Dedifferentiated amniotic fluid mesenchymal stem cell (primary cell): ENCODE data around the gene FGFRL1.

Source experiments
- DNase-seq: peaks from one replicate; pipeline ENCODE4 v3.0.0-alpha.2; 2016; ENCODE audit errors: extremely low spot score

The FGFRL1 gene

GRCh38 chr4:1023075-1023640 lies 11.7 kb downstream of the FGFRL1 start:
- DNase-seq, result no peak

- no peak for DNase-seq
Observed at GRCh38 chr4:1023895-1024740, 12.7 kb downstream of the FGFRL1 start.

GRCh38 chr4:1024882-1025545 lies 13.6 kb downstream of the FGFRL1 start:
- DNase-seq, result no peak

GRCh38 chr4:1026115-1026514 lies 14.7 kb downstream of the FGFRL1 start:
- no peak for DNase-seq

GRCh38 chr4:1027219-1027914 lies 15.9 kb downstream of the FGFRL1 start:
- no peak for DNase-seq

GRCh38 chr4:1027915-1028238 lies 16.5 kb downstream of the FGFRL1 start:
- DNase-seq, result no peak

GRCh38 chr4:1028574-1029220 lies 17.3 kb downstream of the FGFRL1 start:
- no peak for DNase-seq

- DNase-seq, result no peak
Observed at GRCh38 chr4:1029529-1029928, 18.1 kb downstream of the FGFRL1 start.

GRCh38 chr4:1030031-1030430 lies 18.6 kb downstream of the FGFRL1 start:
- DNase-seq, result no peak

- DNase-seq, result no peak
Observed at GRCh38 chr4:1030559-1030958, 19.1 kb downstream of the FGFRL1 start.

- DNase-seq, result no peak
Observed at GRCh38 chr4:1031346-1031745, 19.9 kb downstream of the FGFRL1 start.

- no peak for DNase-seq
Observed at GRCh38 chr4:1031956-1032795, 20.8 kb downstream of the FGFRL1 start.

- no peak for DNase-seq
Observed at GRCh38 chr4:1032861-1033260, 21.4 kb downstream of the FGFRL1 start.

GRCh38 chr4:1033840-1034551 lies 22.6 kb downstream of the FGFRL1 start:
- no peak for DNase-seq

GRCh38 chr4:1035510-1035909 lies 24.1 kb downstream of the FGFRL1 start:
- DNase-seq, result no peak

- no peak for DNase-seq
Observed at GRCh38 chr4:1036095-1036494, 24.7 kb downstream of the FGFRL1 start.

- DNase-seq, result no peak
Observed at GRCh38 chr4:1036976-1037810, 25.8 kb downstream of the FGFRL1 start.

GRCh38 chr4:1038948-1039492 lies 27.6 kb downstream of the FGFRL1 start:
- no peak for DNase-seq
